GM18520 (cell line): Measurements from ENCODE around the gene FKBP8.

Source experiments
- ATAC-seq: cut with Tn5 transposase; IDR thresholded peaks from one replicate; pipeline ENCODE4 v1.9.1; 2021; ENCODE audit not compliant: unreplicated experiment

FKBP8 gene

DNA sequence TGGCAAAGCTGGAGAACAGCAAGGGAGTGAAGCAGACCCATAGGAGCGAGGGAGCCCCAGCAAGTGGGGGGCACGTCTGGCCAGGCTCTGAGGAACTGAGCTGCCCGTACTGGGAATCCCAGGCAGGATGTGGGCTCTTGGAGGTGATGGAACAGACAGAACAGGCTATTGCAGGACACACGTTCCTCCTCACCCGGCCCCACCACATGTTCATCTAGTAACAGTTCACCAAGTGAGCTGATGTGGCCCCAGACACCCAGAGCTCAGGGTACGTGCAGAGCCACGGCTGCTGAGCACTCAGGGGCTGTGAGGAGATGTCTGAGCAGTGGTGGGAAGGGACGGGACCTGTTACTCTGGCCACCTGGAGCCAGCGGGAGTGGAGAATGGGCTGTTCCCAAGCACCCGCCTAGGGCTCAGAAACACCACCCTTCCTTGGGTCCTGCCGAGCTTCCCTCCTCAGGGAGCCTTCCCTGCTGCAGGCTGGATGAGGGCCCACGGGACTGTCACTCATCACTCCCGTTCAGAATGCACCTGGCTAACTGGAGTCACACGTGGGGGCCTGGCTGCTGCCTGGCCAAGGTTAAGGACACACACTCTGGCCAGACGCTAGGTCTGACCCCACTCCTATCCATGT is 39.9 kb downstream of the FKBP8 start:
- no peak for ATAC-seq

DNA sequence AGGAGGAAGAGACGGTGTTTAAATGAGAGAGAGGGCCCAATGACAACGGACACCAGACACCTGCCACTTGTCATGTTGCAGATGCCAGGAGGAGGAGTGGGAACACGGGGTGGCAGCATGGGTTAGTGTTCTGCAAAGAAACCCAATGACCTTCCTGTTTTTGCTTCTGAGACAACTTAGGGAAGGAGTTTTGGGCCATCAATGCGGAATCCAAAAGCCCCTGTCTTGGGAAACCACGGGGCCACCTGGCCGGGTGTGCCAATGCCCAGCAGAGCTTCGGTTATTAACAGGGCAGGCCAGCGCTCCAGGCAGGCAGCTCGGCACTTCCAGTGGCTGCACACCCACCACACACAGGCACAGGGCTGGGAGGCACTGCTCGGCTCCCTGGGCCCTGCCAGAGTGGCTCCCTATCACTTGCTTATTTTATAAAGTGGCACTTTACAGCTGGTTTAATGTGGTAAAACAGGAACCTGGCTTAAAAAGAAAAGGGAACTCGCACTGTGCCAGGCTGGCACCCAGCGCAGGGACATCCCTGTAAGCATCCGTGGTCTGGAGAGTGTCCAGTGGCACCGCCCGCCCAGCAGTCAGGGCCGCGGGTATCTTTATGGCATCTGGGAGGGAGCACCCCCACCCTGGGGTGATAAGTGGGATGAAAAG is 40.6 kb downstream of the FKBP8 start:
- ATAC-seq = no peak

DNA sequence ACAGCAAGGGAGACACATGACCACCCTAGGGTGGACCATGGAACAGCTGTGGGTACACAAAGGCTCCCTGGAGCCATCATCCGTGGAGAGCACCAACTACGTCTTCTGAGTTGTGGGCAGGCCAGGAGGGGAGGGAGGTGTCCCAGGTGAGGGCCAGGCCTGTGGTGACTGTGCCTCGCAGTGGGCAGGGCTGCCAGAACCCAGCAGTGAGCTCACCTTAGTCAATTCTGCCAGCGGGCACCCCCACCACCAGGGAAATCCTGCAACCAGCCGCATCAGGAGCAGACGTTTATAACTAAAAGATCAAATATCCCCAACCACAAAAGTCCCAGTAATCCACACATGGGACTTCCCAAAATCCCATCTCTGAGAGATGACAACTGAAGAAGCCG is 41.1 kb downstream of the FKBP8 start:
- ATAC-seq = no peak

DNA sequence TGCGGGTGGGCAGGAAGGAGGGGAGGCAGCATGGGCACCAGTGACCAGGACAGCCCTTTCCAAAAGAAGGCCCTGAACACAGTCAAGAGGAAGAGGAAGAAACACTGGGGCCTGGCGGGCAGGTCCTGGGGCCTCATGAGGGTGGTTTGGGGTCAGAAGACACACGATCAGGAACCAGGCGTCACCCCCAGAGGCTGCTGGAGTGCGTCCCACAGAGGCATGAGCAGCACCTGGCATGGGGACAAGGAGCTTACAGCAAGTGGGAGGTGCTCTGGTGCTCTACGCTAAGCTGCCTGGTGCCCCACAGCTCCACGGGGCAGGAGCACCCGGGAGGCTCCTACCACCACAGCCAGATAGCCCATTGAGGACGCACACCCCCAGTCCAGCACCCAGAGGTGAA is 41.5 kb downstream of the FKBP8 start:
- ATAC-seq = no peak

DNA sequence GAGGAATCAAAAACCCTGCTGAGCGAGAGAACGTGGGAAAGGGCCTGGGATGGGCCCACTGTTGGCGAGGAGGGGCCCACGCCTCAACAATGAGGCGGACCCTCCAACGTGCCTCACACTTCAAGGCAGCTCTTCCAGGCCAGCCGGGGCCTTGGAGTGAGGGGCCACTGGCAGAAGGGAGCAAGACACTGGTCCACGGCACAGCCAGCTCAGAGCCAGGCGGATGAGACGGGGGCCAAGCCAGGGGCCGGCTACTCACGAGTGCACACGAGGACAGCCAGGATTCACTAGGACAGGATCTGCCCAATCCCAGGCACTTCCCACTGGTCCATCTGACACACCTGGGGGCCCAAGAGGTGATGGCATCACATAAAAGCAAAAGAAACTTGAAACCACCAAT is 42.0 kb downstream of the FKBP8 start:
- ATAC-seq = no peak

DNA sequence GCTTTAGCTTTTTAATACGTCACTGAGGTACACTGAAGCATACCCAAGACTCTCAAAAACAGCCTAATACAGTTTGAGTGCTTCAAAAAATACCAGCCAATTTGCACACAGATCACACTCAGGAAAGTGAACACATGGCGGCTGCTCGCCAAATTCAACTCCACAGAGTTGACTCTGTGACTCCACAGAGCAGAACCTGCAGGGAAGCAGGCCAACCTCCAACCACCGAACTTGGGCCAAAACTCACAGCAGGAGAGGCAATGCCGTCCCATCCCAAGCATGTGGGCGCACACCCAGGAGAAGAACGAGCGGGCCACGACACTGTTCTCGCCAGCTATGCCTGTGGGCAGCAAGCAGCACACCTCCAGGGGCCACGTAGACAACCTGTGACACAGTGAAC is 42.6 kb downstream of the FKBP8 start:
- no peak for ATAC-seq

DNA sequence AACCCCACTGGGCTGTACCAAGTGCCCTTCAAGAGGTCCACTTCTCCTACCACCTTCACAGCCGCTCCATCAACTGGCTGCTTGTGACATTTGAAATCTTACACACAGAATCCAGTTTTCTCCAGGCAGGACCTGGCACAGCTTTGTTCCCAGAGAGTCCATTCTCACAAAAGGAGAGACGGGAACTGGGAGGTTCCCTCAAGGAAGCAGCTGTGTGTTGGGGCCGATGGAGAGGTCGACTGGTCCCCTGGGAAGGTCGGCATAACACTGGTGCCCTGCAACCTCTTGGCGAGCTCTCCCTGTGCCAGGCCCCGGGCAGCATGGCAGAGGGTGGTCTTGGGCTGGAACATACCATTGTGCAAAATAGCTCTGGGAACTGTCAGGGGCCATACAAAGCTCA is 43.0 kb downstream of the FKBP8 start:
- ATAC-seq = no peak

DNA sequence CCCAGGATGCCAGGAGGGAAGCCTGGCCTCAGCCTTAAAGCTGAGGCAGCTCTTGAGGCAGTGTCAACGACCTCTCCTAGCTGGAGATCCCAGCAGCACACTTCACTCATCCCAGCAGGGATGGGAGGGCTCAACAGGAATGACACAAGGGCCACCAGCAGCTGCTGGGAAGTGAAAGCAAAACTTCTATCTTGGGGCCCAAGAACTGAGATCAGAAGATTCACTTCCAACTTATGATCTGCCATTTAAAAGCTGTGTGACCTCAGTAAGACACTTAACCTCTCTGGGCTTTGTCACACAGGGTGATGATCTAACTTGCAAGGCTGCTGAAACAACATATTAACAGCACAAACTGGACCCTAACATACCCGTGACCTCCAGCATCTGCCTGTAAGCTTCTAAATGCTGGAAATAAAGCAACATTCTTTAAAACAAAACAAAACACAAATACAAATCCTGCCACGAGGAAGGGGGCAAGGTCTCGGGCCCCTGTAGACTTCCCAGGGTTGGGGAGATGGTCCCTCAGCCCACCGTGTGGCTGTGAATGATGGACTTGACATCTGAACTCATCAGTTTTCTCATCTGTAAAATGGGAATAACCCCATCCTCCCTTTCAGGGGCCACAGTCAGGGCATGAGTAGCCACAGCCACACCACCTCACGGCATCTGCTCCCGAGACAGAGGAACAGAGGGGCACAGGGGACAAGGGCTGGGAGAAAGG is 44.2 kb downstream of the FKBP8 start:
- ATAC-seq = no peak

DNA sequence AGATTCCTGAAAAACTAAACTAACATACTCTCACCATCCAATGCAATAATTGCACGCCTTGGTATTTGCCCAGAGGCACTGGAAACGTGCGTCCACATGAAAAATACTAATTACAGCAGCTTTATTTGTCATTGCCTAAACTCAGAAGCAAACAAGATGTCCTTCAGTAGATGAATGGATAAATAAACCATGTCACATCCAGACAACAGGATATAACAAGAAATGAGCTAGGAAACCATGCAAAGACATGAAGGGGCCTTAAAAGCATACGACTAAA is 46.5 kb downstream of the FKBP8 start:
- ATAC-seq = no peak

DNA sequence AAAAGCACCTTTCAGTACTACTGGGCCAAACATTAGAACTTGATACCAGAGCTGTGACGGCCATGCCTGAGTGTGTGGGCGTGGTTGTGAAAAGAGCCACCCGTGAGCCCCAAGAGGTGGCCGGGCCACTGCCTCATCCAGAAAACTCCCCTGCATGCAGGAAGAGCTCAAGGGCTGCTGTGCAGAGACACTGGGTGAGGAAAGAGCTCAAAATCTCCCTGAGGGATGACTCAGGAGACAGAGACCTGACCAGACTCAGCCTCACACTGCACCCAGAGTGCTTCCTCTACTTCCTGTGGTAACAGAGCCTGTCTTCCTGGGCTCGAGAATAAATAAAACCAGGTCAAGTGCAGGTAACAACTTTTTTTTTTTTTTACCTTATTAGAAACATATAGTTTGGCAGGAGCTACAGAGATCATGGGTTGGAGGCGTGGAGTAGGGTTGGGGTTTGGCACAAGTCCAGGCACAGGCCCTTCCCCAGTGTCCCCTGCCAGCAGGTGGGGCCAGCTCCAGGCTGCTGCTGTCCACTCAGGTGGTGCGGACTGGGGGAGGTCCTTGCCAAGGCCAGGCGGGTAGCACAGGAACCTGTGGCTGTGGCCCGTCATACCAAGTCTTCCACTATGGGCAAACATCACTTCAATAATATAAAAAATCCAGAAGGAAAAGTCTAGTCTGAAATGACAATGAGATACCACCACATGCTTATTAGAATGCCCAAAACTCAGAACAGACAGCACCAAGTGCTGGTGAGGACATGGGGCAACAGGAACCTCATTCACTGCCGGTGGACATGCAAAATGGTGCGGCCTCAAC is 47.0 kb downstream of the FKBP8 start:
- ATAC-seq = peak; percentile 47

DNA sequence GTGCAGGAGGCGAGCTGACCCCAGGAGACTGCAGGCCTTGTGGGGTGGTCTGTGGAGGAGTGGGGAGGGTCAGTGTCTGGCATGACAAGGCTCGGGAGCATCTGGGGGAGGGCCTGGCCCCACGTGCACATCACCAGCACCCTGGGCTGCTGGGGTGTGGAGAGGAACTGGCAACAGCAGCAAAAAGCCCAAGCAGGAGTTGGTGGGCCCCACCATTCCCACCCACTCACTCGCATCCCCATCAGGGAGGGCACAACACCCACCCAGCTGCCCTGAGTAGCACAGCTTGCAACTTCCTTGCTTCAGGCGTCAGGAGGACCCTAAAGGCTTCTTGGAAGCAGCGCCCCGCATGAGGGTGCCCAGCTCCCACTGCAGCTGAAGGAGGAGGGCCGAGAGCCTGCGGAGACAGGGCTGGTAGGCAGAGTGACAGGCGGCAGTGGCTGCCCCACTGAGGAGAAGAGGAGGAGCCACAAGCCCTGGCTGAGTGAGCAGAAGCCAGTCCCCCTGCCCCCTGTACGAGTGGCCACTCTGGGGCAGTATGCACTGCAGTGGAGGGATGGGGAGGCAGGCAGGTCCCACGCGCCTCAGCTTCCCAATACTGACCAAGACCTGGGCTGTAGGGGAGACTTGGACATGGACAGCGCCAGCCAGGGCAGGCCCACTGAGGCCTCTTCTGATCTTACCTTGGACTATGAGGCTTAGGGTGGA is 48.0 kb downstream of the FKBP8 start:
- no peak for ATAC-seq

DNA sequence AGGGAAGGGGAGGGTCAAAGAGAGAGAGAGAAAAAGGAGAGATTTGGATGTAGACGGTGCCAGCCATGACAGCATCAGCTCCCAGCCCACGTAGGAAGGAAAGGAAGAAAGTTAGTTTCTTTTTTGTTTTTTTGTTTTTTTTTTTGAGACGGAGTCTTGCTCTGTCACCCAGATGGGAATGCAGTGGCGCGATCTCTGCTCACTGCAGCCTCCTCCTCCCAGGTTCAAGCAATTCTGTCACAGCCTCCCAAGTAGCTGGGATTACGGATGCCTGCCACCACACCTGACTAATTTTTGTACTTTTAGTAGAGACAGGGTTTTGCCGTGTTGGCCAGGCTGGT is 49.1 kb downstream of the FKBP8 start:
- no peak for ATAC-seq

DNA sequence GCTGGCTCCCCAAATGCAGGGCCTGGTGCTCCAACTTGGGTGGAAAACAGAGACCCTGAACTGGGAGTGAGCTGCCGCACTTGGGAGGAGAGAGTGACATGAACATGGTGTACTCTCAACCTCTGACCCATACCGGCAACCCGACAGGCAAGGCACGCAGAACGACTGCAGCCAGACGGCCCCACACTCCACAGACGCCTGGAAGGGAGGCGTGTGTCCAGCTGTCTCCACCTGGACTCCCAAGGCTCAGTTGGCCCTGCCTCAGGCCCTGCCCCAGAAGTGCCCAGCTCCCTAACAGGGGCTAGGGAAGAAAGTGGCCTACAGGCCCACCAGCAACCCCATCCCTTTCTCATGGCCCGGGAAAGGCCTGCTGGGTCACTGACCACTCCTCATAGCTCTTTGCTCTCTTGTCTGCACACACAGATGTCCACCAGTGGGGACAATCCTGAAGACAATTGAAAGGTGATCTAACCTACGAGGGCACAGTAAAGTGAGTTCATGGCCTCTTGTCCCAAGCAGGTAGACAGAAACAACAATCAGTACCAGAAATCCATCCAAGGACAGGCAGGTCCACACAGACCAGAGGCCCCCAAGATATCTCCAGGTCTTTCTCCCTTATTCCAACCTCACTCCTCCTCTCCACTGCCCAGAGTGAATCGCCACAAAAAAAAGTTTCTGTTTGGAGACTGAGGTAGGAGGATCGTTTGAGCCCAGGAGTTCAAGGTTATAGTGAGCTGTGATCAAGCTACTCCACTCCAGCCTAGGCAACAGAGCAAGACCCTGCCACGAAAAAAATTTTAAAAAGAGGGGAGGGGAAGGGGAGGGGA is 49.7 kb downstream of the FKBP8 start:
- ATAC-seq = no peak

DNA sequence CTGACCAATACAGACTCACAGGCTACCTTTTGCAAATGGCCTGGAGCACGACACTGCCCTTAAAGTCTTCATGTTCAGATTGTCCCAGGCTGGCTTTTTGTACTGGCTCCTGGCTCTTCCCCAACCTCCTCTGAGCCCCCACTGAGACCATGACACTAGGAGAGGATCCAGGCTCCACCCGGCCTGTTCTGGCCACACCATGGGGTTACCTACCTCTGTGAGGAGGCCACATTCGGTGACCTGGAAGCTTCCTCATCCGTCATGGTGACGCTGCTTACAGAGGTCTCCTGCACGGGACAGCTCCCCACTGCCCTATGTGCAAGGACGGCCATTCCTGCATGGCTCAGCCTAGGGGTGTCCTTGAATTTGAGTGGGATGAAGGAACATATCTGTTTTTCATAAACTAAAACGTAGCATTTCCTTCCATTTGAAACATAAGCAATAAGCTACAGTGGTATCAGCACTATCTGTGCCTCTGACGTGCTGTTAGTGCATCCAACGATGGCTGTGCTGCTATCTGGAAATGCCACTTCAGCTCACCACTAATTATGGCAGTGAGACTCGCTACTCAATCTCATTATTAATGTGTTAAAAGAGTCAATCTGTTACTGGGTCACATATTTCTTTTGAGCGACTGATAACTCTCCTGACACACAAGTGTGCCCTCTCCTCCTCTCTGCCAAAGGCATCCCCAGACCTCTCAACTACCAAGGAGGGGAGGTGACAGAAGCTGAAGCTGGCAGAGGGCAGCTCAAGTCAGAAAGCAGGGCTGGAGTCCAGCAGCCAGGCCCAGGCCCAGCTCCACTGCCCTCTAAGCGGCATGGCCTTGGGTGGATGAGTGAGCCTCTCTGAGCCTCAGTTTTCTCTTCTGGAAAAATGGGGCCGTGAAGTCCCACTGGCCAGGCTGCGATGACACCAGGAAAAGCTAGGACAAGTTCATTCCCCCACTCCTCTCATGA is 51.1 kb downstream of the FKBP8 start:
- no peak for ATAC-seq

DNA sequence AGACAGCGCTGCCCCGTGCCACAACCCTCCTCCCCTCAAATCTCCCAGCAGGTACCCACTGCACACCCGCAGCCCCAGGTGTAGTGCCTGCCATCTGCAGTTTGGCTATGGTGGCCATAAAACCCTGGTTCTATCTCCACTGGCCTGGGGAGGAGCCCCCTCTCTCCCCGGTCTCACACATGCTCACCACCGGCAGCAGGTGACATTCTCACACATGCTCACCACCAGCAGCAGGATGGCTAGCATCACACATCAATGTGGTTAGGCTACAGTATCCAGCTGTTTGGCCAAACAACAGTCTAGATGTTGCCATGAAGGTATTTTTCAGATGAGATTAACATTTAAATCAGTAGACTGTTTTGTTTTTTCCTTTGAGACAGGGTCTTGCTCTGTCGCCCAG is 52.6 kb downstream of the FKBP8 start:
- no peak for ATAC-seq

DNA sequence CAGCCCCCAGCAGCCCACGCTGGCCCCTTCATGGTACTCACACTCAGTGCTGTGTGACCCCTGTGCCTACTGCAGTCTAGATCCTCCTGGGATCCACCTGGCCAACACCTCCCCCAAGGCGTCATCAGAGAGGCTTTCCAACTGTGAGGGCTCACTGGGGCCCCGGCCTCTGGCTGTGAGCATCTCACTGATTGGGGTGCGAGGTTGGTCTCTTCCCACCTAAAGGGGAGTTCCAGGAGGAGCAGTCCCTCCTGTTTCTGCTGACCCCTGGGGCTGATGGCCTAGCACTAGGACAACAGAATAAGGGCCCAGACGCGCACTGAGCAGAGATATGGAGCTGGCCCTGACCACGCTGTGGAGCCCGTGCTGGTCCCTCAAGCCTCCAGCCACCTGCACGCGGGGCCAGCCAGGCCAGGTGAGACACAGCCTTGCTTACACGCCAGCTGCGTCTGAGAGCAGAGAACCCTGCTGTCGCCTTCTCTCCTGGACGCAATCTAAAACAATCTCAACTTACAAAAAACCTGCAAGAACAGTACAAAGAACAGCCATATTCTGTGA is 53.7 kb downstream of the FKBP8 start:
- ATAC-seq = no peak

DNA sequence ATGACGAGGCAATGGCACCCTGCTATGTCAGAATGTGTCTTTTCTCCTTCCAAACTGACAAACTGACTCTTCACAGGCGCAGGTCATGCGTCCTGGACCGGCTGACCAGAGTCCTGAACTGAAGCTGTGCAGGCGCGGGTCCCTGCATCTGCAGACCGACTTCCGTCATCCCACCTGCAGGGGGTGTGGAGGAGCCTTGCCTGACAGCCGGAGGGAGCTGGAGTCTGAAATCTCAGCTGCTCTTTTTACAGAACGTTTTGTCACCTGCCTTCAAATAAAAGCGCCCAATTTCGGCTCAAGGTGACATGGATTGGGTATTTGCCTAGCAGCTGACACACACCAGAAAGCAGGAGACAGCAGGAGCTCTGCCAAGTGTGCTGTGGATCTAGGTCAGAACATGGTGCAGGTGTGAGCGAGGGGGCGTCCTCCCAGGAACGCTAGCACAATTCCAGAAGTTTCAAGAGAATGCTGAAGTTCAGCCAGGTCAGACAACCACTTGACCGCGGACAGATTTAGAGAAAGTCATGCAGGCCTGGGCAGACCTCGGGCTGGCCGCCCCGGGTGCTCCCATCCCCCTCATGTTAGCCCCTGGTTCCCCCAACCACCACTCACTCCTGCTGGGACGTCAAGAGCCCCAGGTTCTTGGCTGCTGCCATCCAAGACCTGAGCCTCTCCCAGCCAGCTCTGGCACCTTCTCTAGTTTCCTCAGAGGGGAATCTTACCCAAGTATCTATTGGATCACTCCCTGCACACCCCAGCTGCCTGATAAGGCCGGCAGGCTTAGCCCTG is 54.3 kb downstream of the FKBP8 start:
- ATAC-seq = no peak

DNA sequence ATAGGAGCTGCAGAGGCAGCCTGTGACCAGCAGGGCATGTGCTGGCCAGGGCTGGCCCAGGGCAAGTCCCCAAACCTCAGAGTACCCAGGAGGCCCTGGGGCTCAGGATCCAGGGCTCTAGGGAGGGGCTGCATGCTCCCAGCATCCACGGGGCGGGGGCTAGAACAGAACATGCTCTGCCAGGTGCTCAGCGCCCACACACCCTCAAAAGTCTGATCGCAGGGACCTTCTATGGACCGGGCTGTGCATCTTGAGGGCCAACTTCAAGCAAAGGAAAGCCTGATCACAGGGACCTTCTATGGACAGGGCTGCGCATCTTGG is 55.0 kb downstream of the FKBP8 start:
- no peak for ATAC-seq
